Medulla oblongata (tissue), 1 donor: Measurements from ENCODE around the gene RAB8A.

Source experiments
- DNase-seq: peaks from one replicate; pipeline ENCODE4 v3.0.0-alpha.2; 2015; ENCODE audit errors: extremely low spot score

RAB8A gene

GRCh38 chr19:16142032-16142580 lies 30.4 kb downstream of the RAB8A start:
- no peak for DNase-seq

GRCh38 chr19:16143399-16144215 lies 31.9 kb downstream of the RAB8A start, which contains the start of gene HSH2D:
HSH2D (plus strand) TSS chr19:16143685; CDS start chr19:16148751, 5,066 bp downstream.
- no peak for DNase-seq

GRCh38 chr19:16144216-16144581 lies 32.5 kb downstream of the RAB8A start:
- DNase-seq, result no peak

- no peak for DNase-seq
Measured at GRCh38 chr19:16146112-16146511, 34.4 kb downstream of the RAB8A start.

- DNase-seq, result no peak
Measured at GRCh38 chr19:16148443-16149229, 36.9 kb downstream of the RAB8A start.

- no peak for DNase-seq
Measured at GRCh38 chr19:16153582-16154336, 42.1 kb downstream of the RAB8A start.

GRCh38 chr19:16154557-16154956 lies 42.9 kb downstream of the RAB8A start:
- DNase-seq, result no peak

- no peak for DNase-seq
Measured at GRCh38 chr19:16155128-16155527, 43.4 kb downstream of the RAB8A start.

- DNase-seq, result no peak
Measured at GRCh38 chr19:16156904-16157303, 45.2 kb downstream of the RAB8A start.

GRCh38 chr19:16157601-16158000 lies 45.9 kb downstream of the RAB8A start:
- DNase-seq, result no peak

GRCh38 chr19:16159655-16160054 lies 48.0 kb downstream of the RAB8A start:
- no peak for DNase-seq

GRCh38 chr19:16160445-16160942 lies 48.8 kb downstream of the RAB8A start:
- no peak for DNase-seq

- DNase-seq, result no peak
Measured at GRCh38 chr19:16160943-16161560, 49.4 kb downstream of the RAB8A start.

GRCh38 chr19:16161840-16162239 lies 50.2 kb downstream of the RAB8A start:
- DNase-seq, result no peak

GRCh38 chr19:16164222-16164890 lies 52.7 kb downstream of the RAB8A start:
- no peak for DNase-seq

GRCh38 chr19:16166417-16166816 lies 54.7 kb downstream of the RAB8A start:
- DNase-seq, result no peak

GRCh38 chr19:16167055-16167454 lies 55.4 kb downstream of the RAB8A start:
- DNase-seq, result no peak

GRCh38 chr19:16168465-16169081 lies 56.9 kb downstream of the RAB8A start:
- no peak for DNase-seq

- no peak for DNase-seq
Measured at GRCh38 chr19:16170134-16170533, 58.4 kb downstream of the RAB8A start.

- no peak for DNase-seq
Measured at GRCh38 chr19:16175954-16176353, 64.3 kb downstream of the RAB8A start.
